Stimulated activated naive CD8-positive, alpha-beta T cell treated with anti-CD3 and anti-CD28 coated beads, Interleukin-15, Interleukin-2, amounts not matched to agents 100 U/mL and 50 U/mL, for 24 hours (primary cell): ENCODE measurements around the gene PDE2A.

Experiments
- ATAC-seq: fragments of 150-1000 bp; cut with Tn5 transposase; one replicate; pipeline ENCODE4 v1.10.0; 2021
- DNase-seq: peaks from one replicate; pipeline ENCODE4 v3.0.0; 2021

PDE2A gene

GRCh38 chr11:72704783-72705265 lies 30.6 kb upstream of the PDE2A start:
- no peak for DNase-seq
- ATAC-seq, result no peak

GRCh38 chr11:72704028-72704782 lies 30.0 kb upstream of the PDE2A start:
- ATAC-seq, result no peak
- no peak for DNase-seq

- ATAC-seq, result no peak
Observed at GRCh38 chr11:72703267-72704008, 29.2 kb upstream of the PDE2A start.

GRCh38 chr11:72702577-72703241 lies 28.5 kb upstream of the PDE2A start:
- no peak for DNase-seq

More at GRCh38 chr11:72703267-72704008, 29.2 kb upstream of the PDE2A start:
- no peak for DNase-seq

GRCh38 chr11:72702096-72702495 lies 27.9 kb upstream of the PDE2A start:
- no peak for DNase-seq
- no peak for ATAC-seq

More at GRCh38 chr11:72702577-72703241, 28.5 kb upstream of the PDE2A start:
- no peak for ATAC-seq

- DNase-seq, result no peak
- ATAC-seq, result no peak
Observed at GRCh38 chr11:72701466-72701865, 27.2 kb upstream of the PDE2A start.

- no peak for DNase-seq
- ATAC-seq, result no peak
Observed at GRCh38 chr11:72700146-72700545, 25.9 kb upstream of the PDE2A start.

- DNase-seq (no peak), ATAC-seq (no peak)
Observed at GRCh38 chr11:72697814-72698213, 23.6 kb upstream of the PDE2A start.

GRCh38 chr11:72696866-72697700 lies 22.9 kb upstream of the PDE2A start:
- ATAC-seq (peak; percentile 10), DNase-seq (no peak)

GRCh38 chr11:72695354-72695753 lies 21.1 kb upstream of the PDE2A start:
- DNase-seq (no peak), ATAC-seq (no peak)

- ATAC-seq (no peak), DNase-seq (no peak)
Observed at GRCh38 chr11:72693271-72693968, 19.2 kb upstream of the PDE2A start.

- no peak for DNase-seq
- no peak for ATAC-seq
Observed at GRCh38 chr11:72692498-72693237, 18.4 kb upstream of the PDE2A start.

- DNase-seq (no peak), ATAC-seq (no peak)
Observed at GRCh38 chr11:72690166-72690565, 15.9 kb upstream of the PDE2A start.

- ATAC-seq (no peak), DNase-seq (no peak)
Observed at GRCh38 chr11:72688929-72689328, 14.7 kb upstream of the PDE2A start.

GRCh38 chr11:72688486-72688885 lies 14.3 kb upstream of the PDE2A start:
- DNase-seq (no peak), ATAC-seq (no peak)

GRCh38 chr11:72687326-72687725 lies 13.1 kb upstream of the PDE2A start:
- no peak for DNase-seq
- no peak for ATAC-seq

GRCh38 chr11:72686639-72687220 lies 12.5 kb upstream of the PDE2A start:
- ATAC-seq, result no peak
- DNase-seq, result no peak

GRCh38 chr11:72685560-72686480 lies 11.6 kb upstream of the PDE2A start:
- ATAC-seq (peak; percentile 75), DNase-seq (peak; percentile 73)
